ENCODE results near the gene TMEM82.

- TF ChIP-seq POLR2A (IDR thresholded peaks at IDR 0.05): no peak
- TF ChIP-seq CTCF (IDR thresholded peaks at IDR 0.05): no peak
Observed at GRCh38 chr1:15734901-15735300, 7.4 kb upstream of the TMEM82 start.
